Calu3 (cell line): ENCODE measurements around the gene RNF224. TPM values are rescaled to one million over a fixed set of nuclear protein-coding genes. Genes with fewer than 3 reads are reported as not detected.

Source experiments
- BruUV-seq: library from RNA; stranded (reverse); fragments of 400-500 nt; replicated peaks from 2 replicates; lab custom pipeline; 2021; lab: Mats Ljungman, UMichigan
- CTCF ChIA-PET: fragments of 300-600 bp; sonication (Branson Sonifier 250); formaldehyde crosslinking; loops from one replicate; lab custom pipeline; 2022; ENCODE audit warnings: antibody characterized with exemption; lab: Charles Lee
- DNase-seq: peaks from one replicate; pipeline ENCODE4 v3.0.0; 2022
- H3K27ac Mint-ChIP-seq: one replicate; pipeline ENCODE4 v1.8.0; 2022; ENCODE audit warnings: mixed read lengths; ENCODE audit not compliant: unreplicated experiment
- H3K27me3 Mint-ChIP-seq: one replicate; pipeline ENCODE4 v1.8.0; 2022; ENCODE audit warnings: mixed read lengths; ENCODE audit not compliant: unreplicated experiment
- H3K36me3 Mint-ChIP-seq: one replicate; pipeline ENCODE4 v1.8.0; 2022; ENCODE audit warnings: mild to moderate bottlenecking, moderate library complexity, mixed read lengths; ENCODE audit not compliant: insufficient read depth, unreplicated experiment
- H3K4me1 Mint-ChIP-seq: one replicate; pipeline ENCODE4 v1.8.0; 2022; ENCODE audit warnings: mild to moderate bottlenecking, low read depth, mixed read lengths; ENCODE audit not compliant: unreplicated experiment
- H3K4me3 Mint-ChIP-seq: one replicate; pipeline ENCODE4 v1.8.0; 2022; ENCODE audit warnings: mild to moderate bottlenecking, low read depth, moderate library complexity, mixed read lengths; ENCODE audit not compliant: unreplicated experiment
- H3K9me3 Mint-ChIP-seq: one replicate; pipeline ENCODE4 v1.8.0; 2022; ENCODE audit warnings: low read depth, mixed read lengths; ENCODE audit not compliant: unreplicated experiment
- intact Hi-C: fragments of 100-400 bp; cut with micrococcal nuclease; formaldehyde crosslinking; loops from one replicate; pipeline ENCODE4 v1.10.0; 2022; ENCODE audit not compliant: unreplicated experiment
- total RNA-seq: library from RNA; stranded (reverse); gene quantifications from 2 replicates; pipeline ENCODE4 v1.2.3, GENCODE V29; 2022
- TF ChIP-seq, protein P1 (sequence below): fragments of 200-600 bp; IDR thresholded peaks from one replicate; pipeline ENCODE4 v1.8.0; 2022; ENCODE audit warnings: antibody characterized with exemption; ENCODE audit not compliant: unreplicated experiment

Gene RNF224
- total RNA-seq, 1 experiment from 2014 or later: 1.6 TPM

DNA sequence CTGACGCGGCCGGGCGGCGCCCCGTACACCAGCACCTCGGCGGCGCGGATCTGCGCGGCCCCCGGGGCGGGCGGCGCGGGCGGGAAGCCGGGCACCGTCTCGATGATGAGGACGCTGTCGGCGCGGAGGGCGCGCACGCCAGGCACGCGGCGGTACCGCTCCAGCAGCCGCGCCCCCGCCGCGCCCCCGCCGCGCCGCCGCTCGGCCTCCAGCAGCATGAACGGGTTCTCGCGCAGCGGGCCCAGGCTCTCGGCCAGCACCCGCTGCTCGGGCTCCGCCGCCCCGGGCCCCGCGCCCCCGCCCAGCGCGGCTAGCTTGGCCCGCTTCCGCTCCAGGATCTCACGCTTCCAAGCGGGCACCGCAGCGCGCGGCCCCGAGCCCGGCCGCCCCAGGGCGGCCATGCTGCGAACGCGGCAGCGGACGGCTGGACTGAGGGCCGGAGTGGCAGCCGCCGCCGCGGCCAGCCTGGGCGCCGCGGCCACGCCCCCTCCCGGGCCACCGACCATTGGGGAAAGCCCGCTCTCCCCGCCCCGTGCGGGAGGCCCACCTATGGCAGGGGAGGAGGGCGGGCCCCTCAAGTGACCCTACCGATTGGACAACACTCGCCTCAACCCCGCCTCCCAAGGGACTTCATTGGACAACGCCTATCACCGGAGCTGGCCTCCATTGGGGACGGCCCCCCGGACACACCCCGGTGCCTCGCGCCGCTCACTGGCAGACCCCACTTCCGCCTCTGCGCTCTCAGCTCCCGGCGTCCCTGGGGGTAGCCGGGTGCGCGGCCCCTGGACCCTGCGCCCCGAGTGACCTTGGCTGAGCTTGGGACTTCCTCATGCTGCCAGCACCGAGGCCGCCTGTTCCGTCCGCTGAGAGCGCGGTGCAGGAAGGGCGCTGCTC is 26.7 kb upstream of the RNF224 start, which contains the start of gene TPRN:
TSS of gene TPRN (minus strand) at position 431 of the 894 bp plus-strand sequence. CDS start at position 401, 30 bp downstream.
- Mint-ChIP-seq H3K9me3 (no peaks in the 10 kb centered on the region), H3K27me3 (no peaks in the 10 kb centered on the region), H3K4me3 (peak within 1 kb of the TSS; percentile 77), H3K36me3 (peaks cover 52% of the 10 kb centered on the region), H3K4me1 (peaks cover 20% of the 10 kb centered on the region), H3K27ac (peak within 1 kb of the TSS; percentile 73)
- intact Hi-C loops: no loop called here
- TF ChIP-seq, protein P1, sequence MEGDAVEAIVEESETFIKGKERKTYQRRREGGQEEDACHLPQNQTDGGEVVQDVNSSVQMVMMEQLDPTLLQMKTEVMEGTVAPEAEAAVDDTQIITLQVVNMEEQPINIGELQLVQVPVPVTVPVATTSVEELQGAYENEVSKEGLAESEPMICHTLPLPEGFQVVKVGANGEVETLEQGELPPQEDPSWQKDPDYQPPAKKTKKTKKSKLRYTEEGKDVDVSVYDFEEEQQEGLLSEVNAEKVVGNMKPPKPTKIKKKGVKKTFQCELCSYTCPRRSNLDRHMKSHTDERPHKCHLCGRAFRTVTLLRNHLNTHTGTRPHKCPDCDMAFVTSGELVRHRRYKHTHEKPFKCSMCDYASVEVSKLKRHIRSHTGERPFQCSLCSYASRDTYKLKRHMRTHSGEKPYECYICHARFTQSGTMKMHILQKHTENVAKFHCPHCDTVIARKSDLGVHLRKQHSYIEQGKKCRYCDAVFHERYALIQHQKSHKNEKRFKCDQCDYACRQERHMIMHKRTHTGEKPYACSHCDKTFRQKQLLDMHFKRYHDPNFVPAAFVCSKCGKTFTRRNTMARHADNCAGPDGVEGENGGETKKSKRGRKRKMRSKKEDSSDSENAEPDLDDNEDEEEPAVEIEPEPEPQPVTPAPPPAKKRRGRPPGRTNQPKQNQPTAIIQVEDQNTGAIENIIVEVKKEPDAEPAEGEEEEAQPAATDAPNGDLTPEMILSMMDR: no peak
- no TSS peak for BruUV-seq
- CTCF ChIA-PET: interaction anchor here (0.6 to 1.0 kb wide), 2 partner anchors 22 to 104 kb away, joined by 3 to 4 read pairs; no protein-coding TSS in a partner anchor
- peak; percentile 98 for DNase-seq

DNA sequence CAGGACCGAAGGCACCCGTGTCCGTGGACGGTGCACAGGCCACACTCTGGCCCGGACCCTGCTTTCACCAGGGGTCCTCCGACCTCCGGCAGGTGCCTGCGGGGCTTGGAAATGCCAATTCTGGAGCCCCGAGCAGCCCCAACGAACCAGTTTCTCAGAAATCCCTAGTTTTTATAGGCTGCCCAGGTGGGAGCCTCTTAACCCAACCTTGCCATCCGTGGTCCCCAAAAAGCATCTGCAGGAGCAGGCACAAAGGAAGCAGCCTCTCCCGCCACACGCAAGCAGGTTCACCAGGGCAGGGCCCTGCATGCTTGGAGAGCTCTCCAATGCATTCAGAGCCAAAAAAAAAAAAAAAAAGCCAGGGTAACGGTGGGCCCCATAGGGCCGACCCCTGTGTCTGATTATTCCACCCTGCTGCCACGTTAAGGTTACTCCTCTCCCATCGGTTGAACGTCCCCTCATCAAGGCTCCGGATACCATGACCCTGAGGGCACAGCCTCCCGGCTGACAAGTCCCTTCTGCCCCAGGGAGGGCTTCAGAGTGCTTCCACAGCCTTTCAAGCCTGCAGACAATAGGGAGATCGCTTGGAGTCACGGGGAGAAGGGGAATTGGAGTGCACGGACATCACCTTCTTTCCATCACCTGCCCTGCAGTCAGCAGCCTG is 26.0 kb upstream of the RNF224 start:
- Mint-ChIP-seq H3K27me3 (no peaks in the 10 kb centered on the region), H3K9me3 (no peaks in the 10 kb centered on the region), H3K4me1 (peaks cover 19% of the 10 kb centered on the region), H3K36me3 (peaks cover 60% of the 10 kb centered on the region), H3K27ac (peak overlapping the region; percentile 33), H3K4me3 (peak overlapping the region; percentile 75)
- no peak for DNase-seq
- TF ChIP-seq, protein P1: no peak
- CTCF ChIA-PET: interaction anchor here (0.6 to 1.0 kb wide), 2 partner anchors 21 to 104 kb away, joined by 3 to 4 read pairs; no protein-coding TSS in a partner anchor
- no TSS peak for BruUV-seq
- intact Hi-C loops: no loop called here

DNA sequence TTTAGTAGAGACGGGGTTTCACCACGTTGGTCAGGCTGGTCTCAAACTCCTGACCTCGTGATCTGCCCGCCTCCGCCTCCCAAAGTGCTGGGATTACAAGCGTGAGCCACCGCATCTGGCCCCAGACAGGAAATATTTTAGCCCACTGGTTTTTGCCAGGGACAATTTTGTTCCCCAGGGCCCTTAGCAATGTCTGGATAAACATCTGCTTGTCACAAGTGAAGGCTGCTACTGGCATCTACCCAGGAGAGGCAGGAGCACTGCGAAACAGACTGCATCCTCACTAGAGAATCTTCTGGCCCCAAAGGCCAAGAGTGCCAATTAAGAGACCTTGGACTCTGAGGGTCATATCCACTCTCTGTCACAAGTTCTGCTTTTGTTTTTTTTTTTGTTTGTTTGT is 24.3 kb upstream of the RNF224 start:
- H3K27ac Mint-ChIP-seq: no peak overlapping the region
- H3K9me3 Mint-ChIP-seq: no peaks in the 10 kb centered on the region
- intact Hi-C loops: no loop called here
- no peaks in the 10 kb centered on the region for H3K27me3 Mint-ChIP-seq
- H3K4me3 Mint-ChIP-seq: no peak overlapping the region
- no peak for DNase-seq
- CTCF ChIA-PET: no interaction called here
- no TSS peak for BruUV-seq
- H3K36me3 Mint-ChIP-seq: peaks cover 70% of the 10 kb centered on the region
- TF ChIP-seq, protein P1: no peak
- peaks cover 24% of the 10 kb centered on the region for H3K4me1 Mint-ChIP-seq

DNA sequence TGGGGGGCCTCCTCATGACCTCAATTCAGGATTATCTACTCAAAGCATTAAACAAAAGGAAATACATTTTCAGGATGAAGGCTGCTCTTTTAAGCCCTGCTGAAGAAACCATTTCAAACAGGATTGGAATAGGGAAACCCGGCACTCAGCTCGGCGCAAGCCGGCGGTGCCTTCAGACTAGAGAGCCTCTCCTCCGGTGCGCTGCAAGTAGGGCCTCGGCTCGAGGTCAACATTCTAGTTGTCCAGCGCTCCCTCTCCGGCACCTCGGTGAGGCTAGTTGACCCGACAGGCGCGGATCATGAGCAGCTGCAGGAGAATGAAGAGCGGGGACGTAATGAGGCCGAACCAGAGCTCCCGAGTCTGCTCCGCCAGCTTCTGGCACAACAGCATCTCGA is 22.6 kb upstream of the RNF224 start:
- CTCF ChIA-PET: interaction anchor here (1.1 to 1.5 kb wide), 3 partner anchors 16 to 32 kb away, joined by 3 to 4 read pairs (median 3); partner anchors contain the start of gene RNF224
- Mint-ChIP-seq H3K27ac (peak overlapping the region; percentile 84), H3K9me3 (no peaks in the 10 kb centered on the region), H3K36me3 (peaks cover 53% of the 10 kb centered on the region), H3K4me1 (peaks cover 17% of the 10 kb centered on the region), H3K4me3 (peak overlapping the region; percentile 92), H3K27me3 (no peaks in the 10 kb centered on the region)
- no TSS peak for BruUV-seq
- TF ChIP-seq, protein P1: no peak
- intact Hi-C loops: no loop called here
- DNase-seq: no peak
